Measurements from ENCODE around the gene ABHD13.

The ABHD13 gene

GRCh38 chr13:108218044-108218974 is at the start of gene ABHD13:
ABHD13 (plus strand) TSS chr13:108218392; CDS start chr13:108229219, 10,827 bp downstream.
- peak; percentile 98 for DNase-seq

GRCh38 chr13:108168929-108169328 is 49.3 kb upstream of the ABHD13 start:
- no peak for DNase-seq

DNA sequence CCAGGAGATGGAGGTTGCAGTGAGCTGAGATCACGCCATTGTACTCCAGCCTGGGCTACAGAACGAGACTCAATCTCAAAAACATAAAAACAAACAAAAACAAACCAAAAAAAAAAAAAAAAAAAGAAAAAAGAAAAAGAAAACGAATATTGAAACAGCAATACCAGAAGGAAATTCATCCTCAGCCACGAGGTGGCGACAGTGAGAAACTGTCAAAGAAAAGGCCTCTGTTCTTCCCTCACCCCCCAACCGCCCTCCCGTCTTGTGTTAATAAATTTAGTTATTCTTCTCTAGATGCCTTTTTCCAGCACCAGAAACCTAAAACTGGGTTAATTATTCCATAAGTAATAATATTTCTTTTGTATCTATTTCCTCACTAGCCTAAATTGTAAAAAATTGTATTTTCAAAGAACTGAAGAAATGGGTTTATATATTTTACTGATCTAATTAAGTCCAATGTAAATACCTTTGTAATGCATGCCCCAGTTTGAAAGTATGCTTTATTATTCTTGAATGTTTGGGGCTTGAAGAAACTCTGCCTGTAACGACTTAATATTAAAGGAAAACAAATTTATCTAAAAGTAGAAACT is 41.4 kb upstream of the ABHD13 start:
- peak; percentile 60 for DNase-seq

DNA sequence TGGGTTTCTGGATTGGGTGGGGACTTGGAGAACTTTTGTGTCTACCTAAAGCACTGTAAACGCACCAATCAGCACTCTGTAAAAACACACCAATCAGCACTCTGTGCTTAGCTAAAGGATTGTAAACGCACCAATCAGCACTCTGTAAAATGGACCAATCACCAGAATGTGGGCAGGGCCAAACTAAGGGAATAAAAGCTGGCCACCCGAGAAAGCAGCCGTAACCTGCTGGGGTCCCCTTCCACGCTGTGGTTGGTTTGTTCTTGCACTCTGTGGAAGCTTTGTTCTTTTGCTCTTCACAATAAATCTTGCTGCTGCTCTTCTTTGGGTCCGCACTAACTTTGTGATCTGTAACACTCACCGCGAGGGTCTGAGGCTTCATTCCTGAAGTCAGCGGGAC is 40.1 kb upstream of the ABHD13 start:
- no peak for DNase-seq

DNA sequence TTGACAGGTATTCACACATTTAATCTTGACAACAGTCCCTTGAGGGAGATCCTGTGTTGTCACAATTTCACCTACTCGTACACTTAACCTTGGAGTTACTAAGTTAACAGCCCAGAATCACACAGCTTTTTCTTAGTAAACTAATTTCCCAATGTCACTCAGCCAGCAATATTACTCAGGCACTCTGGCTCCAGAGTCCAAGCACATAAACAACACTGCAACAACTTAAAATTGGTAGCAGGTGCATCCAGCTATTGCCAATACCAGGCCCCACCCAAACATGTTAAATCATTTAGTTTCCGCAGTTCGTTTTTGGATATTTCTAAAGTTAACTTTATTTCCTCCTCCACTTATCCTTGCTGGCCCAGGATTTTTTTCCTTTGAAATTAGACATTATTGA is 35.5 kb upstream of the ABHD13 start:
- DNase-seq: no peak

DNA sequence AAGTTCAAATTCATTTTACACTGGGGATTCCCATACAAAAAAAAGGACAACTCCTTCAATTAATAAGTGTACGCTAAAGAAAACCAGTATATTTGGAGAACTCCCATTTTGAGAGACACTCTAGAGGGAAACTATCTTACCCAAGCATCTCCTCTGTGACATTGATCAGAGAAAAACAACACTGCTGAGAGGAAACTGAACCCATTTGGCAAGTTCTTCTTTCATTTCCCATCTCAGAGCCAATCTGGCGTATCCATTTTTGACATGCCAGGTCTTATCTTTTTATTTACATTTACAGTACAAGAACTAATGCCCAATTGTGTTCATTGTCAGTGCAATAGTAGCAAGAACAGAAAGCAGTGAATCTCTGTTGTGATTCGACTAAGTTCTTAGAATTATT is 33.0 kb upstream of the ABHD13 start:
- no peak for DNase-seq

GRCh38 chr13:108188260-108188659 is 29.9 kb upstream of the ABHD13 start:
- no peak for DNase-seq

- no peak for DNase-seq
Observed at GRCh38 chr13:108190897-108191296, 27.3 kb upstream of the ABHD13 start.

DNA sequence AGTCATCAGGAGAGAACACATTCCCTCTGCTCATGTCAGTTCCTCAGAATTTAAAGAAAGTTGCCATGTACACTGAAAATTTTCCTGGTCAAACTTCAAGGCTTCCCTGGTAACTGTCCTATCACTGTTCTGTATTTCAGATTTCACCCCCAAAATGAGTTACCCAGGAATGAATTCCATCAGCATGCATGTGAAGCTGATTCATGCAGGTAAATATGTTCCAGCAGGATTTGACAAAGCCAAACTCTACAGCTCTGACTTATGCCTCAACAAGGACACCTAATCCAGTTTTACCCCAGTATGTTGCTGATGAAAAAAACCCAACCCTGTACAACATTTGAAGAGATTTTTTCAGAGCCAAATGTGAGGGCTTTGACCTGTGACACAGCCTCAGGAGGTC is 24.4 kb upstream of the ABHD13 start:
- DNase-seq: no peak

DNA sequence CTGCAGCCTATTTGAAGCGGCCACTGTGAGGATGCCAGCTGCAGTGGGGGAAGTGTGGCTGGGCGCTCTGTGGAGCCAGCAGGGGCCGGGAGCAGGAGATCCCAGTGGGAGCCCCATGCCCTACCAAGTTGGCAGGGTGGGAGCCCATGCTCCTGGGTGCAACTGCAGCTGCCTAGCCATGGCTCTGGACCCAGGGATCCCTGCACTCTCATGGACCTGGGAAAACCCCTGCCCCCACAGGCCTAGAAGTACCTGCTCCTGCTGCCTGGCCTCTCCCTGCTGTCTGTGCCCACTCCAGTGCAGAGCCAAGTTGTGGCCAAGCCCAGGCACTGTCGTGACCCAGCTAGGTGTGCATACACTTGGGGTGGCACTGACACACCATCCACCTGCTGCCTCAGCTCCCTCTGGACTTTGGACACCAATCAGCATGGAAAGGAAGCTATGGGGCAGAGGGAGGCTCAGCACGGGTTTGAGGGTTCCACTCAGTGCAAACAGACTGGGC is 23.7 kb upstream of the ABHD13 start:
- no peak for DNase-seq

DNA sequence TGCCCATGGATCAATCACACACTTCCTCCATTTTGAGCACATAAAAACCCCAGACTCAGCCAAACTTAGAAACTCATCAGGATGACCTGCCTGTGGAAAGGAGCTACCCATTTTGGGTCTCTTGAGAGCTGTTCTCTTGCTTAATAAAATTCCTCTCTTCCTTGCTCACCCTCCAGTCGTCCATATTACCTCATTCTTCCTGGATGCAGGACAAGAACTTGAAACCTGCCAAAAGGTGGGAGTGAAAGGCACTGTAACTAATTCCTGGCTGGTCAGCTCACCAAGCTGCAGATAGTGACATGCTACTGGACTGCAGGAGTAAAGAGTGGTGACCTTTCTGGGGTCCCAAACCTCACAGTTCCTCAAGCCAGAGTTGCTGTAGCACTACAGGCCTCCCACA is 23.0 kb upstream of the ABHD13 start:
- DNase-seq: no peak

- no peak for DNase-seq
Observed at GRCh38 chr13:108195861-108196260, 22.3 kb upstream of the ABHD13 start.

DNA sequence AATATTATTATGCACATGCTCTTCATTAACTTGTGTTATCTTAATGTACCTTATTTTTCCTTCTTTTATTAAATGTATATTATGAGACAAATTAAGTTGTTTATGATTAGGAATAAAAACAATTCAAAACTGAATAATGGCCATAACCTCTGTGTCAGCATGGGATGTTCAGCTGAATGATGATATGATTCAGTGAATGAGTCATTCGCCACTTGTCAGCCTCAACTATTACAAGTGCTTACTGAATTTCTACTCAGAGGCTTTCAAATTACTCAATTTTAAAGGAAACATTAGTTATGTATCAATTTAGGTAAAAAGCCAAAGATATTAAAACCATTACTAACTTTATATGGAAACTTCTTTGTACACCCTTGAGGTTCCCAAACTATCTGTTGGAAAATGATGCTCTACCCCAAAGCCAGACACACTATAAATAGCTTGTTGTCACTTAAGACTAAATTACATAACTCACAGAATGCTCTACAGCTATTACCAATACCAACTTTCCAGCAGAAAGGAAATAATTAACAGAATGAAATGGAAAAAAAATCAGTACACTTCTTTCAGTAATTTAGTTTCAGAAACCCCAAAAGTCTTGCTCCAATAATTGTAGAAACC is 17.3 kb upstream of the ABHD13 start:
- DNase-seq: no peak

DNA sequence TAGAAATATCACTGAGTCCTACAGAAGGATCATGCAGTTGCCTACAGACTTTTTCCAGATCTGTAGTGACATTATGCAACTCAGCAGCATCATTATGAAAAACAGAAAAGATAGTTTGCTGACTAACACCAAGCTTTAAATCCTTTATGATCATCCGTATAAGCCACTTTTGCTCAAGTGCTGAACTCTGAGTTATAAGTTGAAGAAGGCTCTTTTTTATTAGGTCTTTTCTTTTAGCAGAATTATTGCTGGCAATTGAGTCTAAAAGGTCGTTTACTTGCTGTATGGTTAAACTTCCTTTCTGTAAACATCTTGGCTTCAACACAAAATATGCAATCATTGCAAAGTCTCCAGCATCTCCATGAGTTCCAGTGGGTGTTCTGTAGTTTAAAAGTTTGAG is 7.6 kb upstream of the ABHD13 start:
- no peak for DNase-seq

DNA sequence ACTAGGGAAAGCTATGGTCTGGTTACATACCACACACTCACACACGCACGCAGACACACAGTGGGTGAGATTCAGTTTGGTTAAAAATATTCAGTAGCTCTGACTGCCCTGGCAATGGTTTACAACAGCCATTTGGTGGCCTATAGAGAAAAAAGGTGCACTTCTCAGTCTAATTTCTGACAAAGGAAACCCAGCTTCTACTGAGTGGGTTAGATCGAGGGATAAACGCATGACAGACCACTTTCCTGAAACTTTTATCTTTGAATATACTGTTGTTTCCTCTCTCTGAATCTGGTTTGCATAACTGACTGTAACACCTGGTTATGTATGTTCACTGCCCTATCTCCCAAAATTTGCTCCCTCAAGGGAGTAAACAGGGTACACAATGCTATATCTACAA is 5.3 kb upstream of the ABHD13 start:
- no peak for DNase-seq

DNA sequence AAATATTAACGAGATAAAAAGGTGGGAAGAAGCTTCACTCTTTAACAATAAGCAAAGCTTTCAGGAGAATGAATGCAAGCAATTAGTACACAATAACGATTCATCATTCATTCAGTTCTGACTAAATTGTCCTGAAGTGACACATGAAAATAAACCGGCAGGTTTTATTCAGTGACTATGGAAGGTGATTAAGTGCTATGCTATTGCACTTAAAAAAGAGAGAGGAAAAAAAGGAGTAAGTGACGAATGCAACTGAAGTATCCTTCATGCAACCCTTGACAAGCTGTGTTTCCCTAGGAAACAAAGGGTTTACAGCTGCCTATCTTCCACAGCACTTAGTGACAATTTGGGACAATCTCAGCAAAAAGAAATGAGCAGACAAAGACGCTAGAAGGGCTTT is 4.2 kb upstream of the ABHD13 start:
- no peak for DNase-seq

- peak; percentile 55 for DNase-seq
Observed at GRCh38 chr13:108214441-108215271, 3.5 kb upstream of the ABHD13 start.

- peak; percentile 98 for DNase-seq
Observed at GRCh38 chr13:108215436-108215835, 2.8 kb upstream of the ABHD13 start, which contains the start of gene LIG4. LIG4 (minus strand) TSS chr13:108215536; CDS start chr13:108211268, 4,268 bp downstream.

DNA sequence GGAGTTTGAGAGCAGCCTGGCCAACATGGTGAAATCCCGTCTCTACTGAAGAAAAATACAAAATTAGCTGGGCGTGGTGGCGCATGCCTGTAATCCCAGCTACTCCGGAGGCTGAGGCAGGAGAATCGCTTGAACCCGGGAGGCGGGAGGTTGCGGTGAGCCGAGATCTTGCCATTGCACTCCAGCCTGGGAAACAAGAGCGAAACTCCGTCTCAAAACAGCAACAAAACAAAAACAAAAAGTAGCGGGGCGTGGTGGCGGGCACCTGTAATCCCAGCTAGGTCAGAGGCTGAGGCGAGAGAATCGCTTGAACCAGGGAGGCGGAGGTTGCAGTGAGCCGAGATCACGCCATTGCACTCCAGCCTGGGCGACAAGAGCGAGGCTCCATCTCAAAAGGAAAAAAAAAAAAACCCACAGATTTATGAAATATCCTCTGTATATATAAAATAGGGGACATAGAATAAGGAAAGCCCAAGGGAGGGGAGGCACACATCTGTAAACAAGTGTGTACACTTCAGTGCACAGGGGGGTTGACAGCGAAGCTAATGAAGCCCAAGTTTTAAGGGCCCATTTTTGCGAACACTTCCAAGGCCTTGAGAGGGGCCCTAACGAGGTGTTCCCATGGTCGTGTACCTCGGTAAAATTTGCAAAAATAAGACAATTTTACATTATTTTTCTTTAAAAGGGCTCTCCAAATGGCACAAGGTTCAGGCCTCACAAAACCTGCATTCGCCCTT is 717 bp upstream of the ABHD13 start:
- peak; percentile 67 for DNase-seq

- peak; percentile 18 for DNase-seq
Observed at GRCh38 chr13:108220041-108220440, 1.8 kb downstream of the ABHD13 start.

DNA sequence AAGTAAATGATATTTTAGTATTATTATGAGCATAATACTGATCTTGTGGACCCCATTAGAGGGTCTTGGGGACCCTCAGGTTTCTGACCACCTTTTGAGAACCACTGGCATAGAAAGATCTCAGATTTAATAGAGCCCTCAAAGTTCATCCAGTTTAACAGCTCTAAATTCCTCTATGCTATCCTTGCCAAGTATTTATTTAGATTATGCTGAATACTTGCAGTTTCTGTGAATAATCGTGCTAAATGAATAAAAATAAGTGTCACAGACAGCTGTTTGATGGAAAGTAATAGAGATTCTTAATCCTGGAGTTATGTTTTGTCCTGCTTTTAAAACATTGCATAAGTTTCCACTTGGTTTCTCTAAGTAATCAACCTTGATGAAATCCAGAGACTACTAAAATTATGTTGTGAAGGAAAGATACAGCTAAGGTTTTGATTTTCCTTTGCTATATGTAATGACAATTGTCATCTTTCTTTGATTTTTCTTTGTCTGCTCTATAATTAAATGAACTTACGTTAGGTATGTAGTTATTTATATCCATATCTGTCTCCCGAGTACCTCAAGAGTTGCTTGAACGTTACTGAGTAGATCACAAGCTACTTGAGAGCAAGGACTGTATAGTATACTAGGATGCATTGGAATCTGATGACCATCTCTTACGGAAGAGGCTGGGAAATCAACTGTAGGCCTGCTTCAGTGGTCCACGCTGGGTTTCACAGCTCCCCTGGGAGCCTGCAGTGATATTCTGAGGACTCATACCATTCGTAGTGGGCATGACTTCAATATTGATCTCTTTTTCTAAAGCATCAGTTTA is 5.7 kb downstream of the ABHD13 start:
- DNase-seq: no peak

Data from NCI-H82 (cell line).